Measurements from ENCODE around the gene GRHL1. TPM values are rescaled to one million over a fixed set of nuclear protein-coding genes. Genes with fewer than 3 reads are reported as not detected.

Gene GRHL1
- total RNA-seq, 1 donor from 2014 or later: 1.4 TPM

- no peak for DNase-seq (ENCODE audit: low spot score)
- no peaks in the 10 kb centered on the region for H3K9me3 Mint-ChIP-seq
- intact Hi-C loops (cut with micrococcal nuclease): no loop called here
- peaks cover 11% of the 10 kb centered on the region for H3K27me3 Mint-ChIP-seq (ENCODE audit: insufficient read depth)
- no peak overlapping the region for H3K27ac Mint-ChIP-seq
- peaks cover 30% of the 10 kb centered on the region for H3K4me1 Mint-ChIP-seq (ENCODE audit: low read depth)
- H3K36me3 Mint-ChIP-seq (ENCODE audit: low read depth): no peaks in the 10 kb centered on the region
- H3K4me3 Mint-ChIP-seq: no peak overlapping the region
Measured at GRCh38 chr2:9981655-9982054, 30.2 kb downstream of the GRHL1 start.

GRCh38 chr2:9982248-9982647 is 30.8 kb downstream of the GRHL1 start:
- Mint-ChIP-seq H3K9me3 (no peaks in the 10 kb centered on the region), H3K4me1 (ENCODE audit: low read depth) (peaks cover 26% of the 10 kb centered on the region), H3K27ac (no peak overlapping the region), H3K4me3 (no peak overlapping the region), H3K27me3 (ENCODE audit: insufficient read depth) (peaks cover 11% of the 10 kb centered on the region), H3K36me3 (ENCODE audit: low read depth) (no peaks in the 10 kb centered on the region)
- no peak for DNase-seq (ENCODE audit: low spot score)
- intact Hi-C loops (cut with micrococcal nuclease): no loop called here

- no peak for DNase-seq (ENCODE audit: low spot score)
- no peaks in the 10 kb centered on the region for H3K9me3 Mint-ChIP-seq
- peaks cover 24% of the 10 kb centered on the region for H3K4me1 Mint-ChIP-seq (ENCODE audit: low read depth)
- intact Hi-C loops (cut with micrococcal nuclease): no loop called here
- peaks cover 11% of the 10 kb centered on the region for H3K27me3 Mint-ChIP-seq (ENCODE audit: insufficient read depth)
- H3K27ac Mint-ChIP-seq: no peak overlapping the region
- no peak overlapping the region for H3K4me3 Mint-ChIP-seq
- H3K36me3 Mint-ChIP-seq (ENCODE audit: low read depth): no peaks in the 10 kb centered on the region
Measured at GRCh38 chr2:9982891-9983290, 31.4 kb downstream of the GRHL1 start.

- Mint-ChIP-seq H3K27me3 (ENCODE audit: insufficient read depth) (peaks cover 11% of the 10 kb centered on the region), H3K4me1 (ENCODE audit: low read depth) (peaks cover 18% of the 10 kb centered on the region), H3K27ac (no peak overlapping the region), H3K9me3 (no peaks in the 10 kb centered on the region), H3K36me3 (ENCODE audit: low read depth) (no peaks in the 10 kb centered on the region), H3K4me3 (no peak overlapping the region)
- no peak for DNase-seq (ENCODE audit: low spot score)
- intact Hi-C loops (cut with micrococcal nuclease): loop anchor here (1.0 to 2.0 kb wide), 2 partner anchors 65 to 451 kb away; no protein-coding TSS in a partner anchor
Measured at GRCh38 chr2:9983401-9984216, 32.1 kb downstream of the GRHL1 start.

GRCh38 chr2:9984217-9984739 is 32.8 kb downstream of the GRHL1 start:
- H3K4me3 Mint-ChIP-seq: no peak overlapping the region
- H3K36me3 Mint-ChIP-seq (ENCODE audit: low read depth): no peaks in the 10 kb centered on the region
- H3K27me3 Mint-ChIP-seq (ENCODE audit: insufficient read depth): peaks cover 11% of the 10 kb centered on the region
- intact Hi-C loops (cut with micrococcal nuclease): loop anchor here (1.0 to 2.0 kb wide), 2 partner anchors 64 to 451 kb away; no protein-coding TSS in a partner anchor
- H3K4me1 Mint-ChIP-seq (ENCODE audit: low read depth): peaks cover 18% of the 10 kb centered on the region
- no peaks in the 10 kb centered on the region for H3K9me3 Mint-ChIP-seq
- no peak overlapping the region for H3K27ac Mint-ChIP-seq
- peak; percentile 14 for DNase-seq (ENCODE audit: low spot score)

GRCh38 chr2:9984871-9985480 is 33.5 kb downstream of the GRHL1 start:
- Mint-ChIP-seq H3K4me3 (no peak overlapping the region), H3K36me3 (ENCODE audit: low read depth) (no peaks in the 10 kb centered on the region), H3K4me1 (ENCODE audit: low read depth) (peaks cover 15% of the 10 kb centered on the region), H3K27me3 (ENCODE audit: insufficient read depth) (peaks cover 11% of the 10 kb centered on the region), H3K27ac (no peak overlapping the region), H3K9me3 (no peaks in the 10 kb centered on the region)
- intact Hi-C loops (cut with micrococcal nuclease): loop anchor here (1.0 to 2.0 kb wide), 2 partner anchors 63 to 450 kb away; no protein-coding TSS in a partner anchor
- no peak for DNase-seq (ENCODE audit: low spot score)

GRCh38 chr2:9985531-9986328 is 34.2 kb downstream of the GRHL1 start:
- Mint-ChIP-seq H3K27me3 (ENCODE audit: insufficient read depth) (peaks cover 9% of the 10 kb centered on the region), H3K36me3 (ENCODE audit: low read depth) (no peaks in the 10 kb centered on the region), H3K4me3 (no peak overlapping the region), H3K27ac (no peak overlapping the region), H3K9me3 (no peaks in the 10 kb centered on the region), H3K4me1 (ENCODE audit: low read depth) (peaks cover 7% of the 10 kb centered on the region)
- no peak for DNase-seq (ENCODE audit: low spot score)
- intact Hi-C loops (cut with micrococcal nuclease): loop anchor here (2.0 kb wide), 1 partner anchor 449 kb away; no protein-coding TSS in a partner anchor

- DNase-seq (ENCODE audit: low spot score): no peak
Measured at GRCh38 chr2:9988320-9988719, 36.8 kb downstream of the GRHL1 start.

GRCh38 chr2:9990736-9991135 is 39.2 kb downstream of the GRHL1 start:
- DNase-seq (ENCODE audit: low spot score): no peak
- Mint-ChIP-seq H3K9me3 (no peaks in the 10 kb centered on the region), H3K4me3 (no peak overlapping the region), H3K27me3 (ENCODE audit: insufficient read depth) (peaks cover 4% of the 10 kb centered on the region), H3K36me3 (ENCODE audit: low read depth) (no peaks in the 10 kb centered on the region), H3K4me1 (ENCODE audit: low read depth) (peaks cover 7% of the 10 kb centered on the region), H3K27ac (no peak overlapping the region)
- intact Hi-C loops (cut with micrococcal nuclease): no loop called here

More at GRCh38 chr2:9988320-9988719, 36.8 kb downstream of the GRHL1 start:
- Mint-ChIP-seq H3K27me3 (ENCODE audit: insufficient read depth) (peaks cover 9% of the 10 kb centered on the region), H3K4me1 (ENCODE audit: low read depth) (peaks cover 6% of the 10 kb centered on the region), H3K36me3 (ENCODE audit: low read depth) (no peaks in the 10 kb centered on the region), H3K27ac (no peak overlapping the region), H3K9me3 (no peaks in the 10 kb centered on the region), H3K4me3 (no peak overlapping the region)
- intact Hi-C loops (cut with micrococcal nuclease): no loop called here

- intact Hi-C loops (cut with micrococcal nuclease): no loop called here
- H3K27me3 Mint-ChIP-seq (ENCODE audit: insufficient read depth): peaks cover 4% of the 10 kb centered on the region
- DNase-seq (ENCODE audit: low spot score): no peak
- no peak overlapping the region for H3K27ac Mint-ChIP-seq
- peaks cover 7% of the 10 kb centered on the region for H3K4me1 Mint-ChIP-seq (ENCODE audit: low read depth)
- no peaks in the 10 kb centered on the region for H3K9me3 Mint-ChIP-seq
- no peak overlapping the region for H3K4me3 Mint-ChIP-seq
- no peaks in the 10 kb centered on the region for H3K36me3 Mint-ChIP-seq (ENCODE audit: low read depth)
Measured at GRCh38 chr2:9991221-9991620, 39.7 kb downstream of the GRHL1 start.

GRCh38 chr2:9991829-9992273 is 40.4 kb downstream of the GRHL1 start:
- Mint-ChIP-seq H3K9me3 (no peaks in the 10 kb centered on the region), H3K4me3 (no peak overlapping the region), H3K4me1 (ENCODE audit: low read depth) (peaks cover 7% of the 10 kb centered on the region)

GRCh38 chr2:9992427-9993187 is 41.1 kb downstream of the GRHL1 start:
- Mint-ChIP-seq H3K36me3 (ENCODE audit: low read depth) (no peaks in the 10 kb centered on the region), H3K4me1 (ENCODE audit: low read depth) (peaks cover 7% of the 10 kb centered on the region), H3K27ac (no peak overlapping the region), H3K9me3 (no peaks in the 10 kb centered on the region), H3K27me3 (ENCODE audit: insufficient read depth) (peaks cover 4% of the 10 kb centered on the region), H3K4me3 (no peak overlapping the region)
- no peak for DNase-seq (ENCODE audit: low spot score)
- intact Hi-C loops (cut with micrococcal nuclease): no loop called here

More at GRCh38 chr2:9991829-9992273, 40.4 kb downstream of the GRHL1 start:
- Mint-ChIP-seq H3K27me3 (ENCODE audit: insufficient read depth) (peaks cover 4% of the 10 kb centered on the region), H3K27ac (no peak overlapping the region), H3K36me3 (ENCODE audit: low read depth) (no peaks in the 10 kb centered on the region)
- DNase-seq (ENCODE audit: low spot score): no peak
- intact Hi-C loops (cut with micrococcal nuclease): no loop called here

Measured in activated T-helper 1 cell treated with anti-CD3 and anti-CD28 coated beads, Interleukin-12 subunit alpha, Interleukin-12 subunit beta, Interleukin-2, Interleukin-4 antibody, amounts not matched to agents 30 ng/mL and 10 ng/mL and 1 ng/mL, durations not matched to agents 14 hours and 24 hours and 36 hours (primary cell).